HCT116 (cell line): Measurements from ENCODE around the gene RANBP6. TPM values are rescaled to one million over a fixed set of nuclear protein-coding genes. Genes with fewer than 3 reads are reported as not detected.

Experiments used
- ATAC-seq: fragments of 200-7000 bp; cut with Tn5 transposase; 2 replicates; pipeline ENCODE4 v1.9.1; 2020; ENCODE audit warnings: mild to moderate bottlenecking, moderate library complexity
- BruUV-seq: library from RNA; stranded (reverse); fragments of 400-500 nt; replicated peaks from 2 replicates; lab custom pipeline; 2021; lab: Mats Ljungman, UMichigan
- CTCF ChIA-PET: fragments of 300-600 bp; sonication (Branson Sonifier 250); formaldehyde crosslinking; loops from one replicate; lab custom pipeline; 2021; ENCODE audit warnings: antibody characterized with exemption; lab: Charles Lee
- POLR2A ChIA-PET: fragments of 300-600, 350-600 bp; sonication (Branson Sonifier 250); formaldehyde crosslinking; loops from one replicate; lab custom pipeline; 2021; ENCODE audit warnings: antibody characterized with exemption; lab: Charles Lee
- RAD21 ChIA-PET, 2 experiments: fragments of 300-600 bp; sonication (Branson Sonifier 250); formaldehyde crosslinking; loops; one replicate each; lab custom pipeline; 2023; ENCODE audit warnings: low total read pairs in 2 of 2; ENCODE audit not compliant: uncharacterized antibody in 2 of 2, unreplicated experiment in 2 of 2, low non-redundant PET in 1 of 2; lab: Charles Lee
- DNase-seq: peaks from one replicate; pipeline ENCODE4 v3.0.0-alpha.2; 2010; ENCODE audit warnings: low read depth, low spot score
- H2AFZ ChIP-seq: fragments of 200-600 bp; shearing (Covaris generic), sonication (generic); 2 replicates; pipeline ENCODE4 v1.6.1; 2017; ENCODE audit warnings: low read depth, mixed run types, mixed read lengths, antibody characterized with exemption, low read length; ENCODE audit not compliant: poor library complexity, severe bottlenecking
- H3K27ac ChIP-seq: 2 replicates; pipeline ENCODE4 v1.5.1; 2012; ENCODE audit warnings: low read depth, low read length
- H3K27me3 ChIP-seq: fragments of 200-600 bp; sonication (generic); 2 replicates; pipeline ENCODE4 v1.6.1; 2016; ENCODE audit warnings: mixed run types, low read length, mixed read lengths; ENCODE audit not compliant: insufficient read depth
- H3K36me3 ChIP-seq, 2 experiments: fragments of 200-500 bp in 1 of 2; fragments of 200-600 bp in 1 of 2; sonication (Bioruptor generic) in 1 of 2; sonication (generic) in 1 of 2; 2 replicates each; pipeline versions ENCODE4 v1.5.1 to v1.6.1; 2014 to 2016; ENCODE audit warnings: low read length in 2 of 2, inconsistent platforms in 1 of 2, mixed read lengths in 1 of 2, mixed run types in 1 of 2; ENCODE audit not compliant: insufficient read depth in 2 of 2, control insufficient read depth in 1 of 2
- H3K4me1 ChIP-seq, 2 experiments: fragments of 200-600 bp in 1 of 2; sonication (generic) in 1 of 2; 2 replicates each; pipeline versions ENCODE4 v1.5.1 to v1.6.1; 2012 to 2017; ENCODE audit warnings: low read length in 2 of 2, inconsistent platforms in 1 of 2, mild to moderate bottlenecking in 1 of 2, mixed read lengths in 1 of 2, mixed run types in 1 of 2, moderate library complexity in 1 of 2; ENCODE audit not compliant: insufficient read depth in 2 of 2, control insufficient read depth in 1 of 2
- H3K4me2 ChIP-seq: fragments of 200-600 bp; sonication (generic); 2 replicates; pipeline ENCODE4 v1.6.1; 2017; ENCODE audit warnings: mixed run types, low read length, mixed read lengths
- H3K4me3 ChIP-seq, 2 experiments: fragments of 200-600 bp in 1 of 2; sonication (generic) in 1 of 2; replicated peaks in 1 of 2; 2 replicates each; pipeline ENCODE4 v1.5.1; 2011 to 2016; ENCODE audit warnings: low read length in 2 of 2, control low read depth in 1 of 2, low read depth in 1 of 2, mild to moderate bottlenecking in 1 of 2, mixed read lengths in 1 of 2, mixed run types in 1 of 2
- H3K79me2 ChIP-seq: fragments of 200-600 bp; sonication (generic); 2 replicates; pipeline ENCODE4 v1.6.1; 2017; ENCODE audit warnings: mild to moderate bottlenecking, mixed run types, low read length, moderate library complexity, mixed read lengths; ENCODE audit not compliant: insufficient read depth
- H3K9ac ChIP-seq: fragments of 200-600 bp; sonication (generic); 2 replicates; pipeline ENCODE4 v1.6.1; 2016; ENCODE audit warnings: low read length, mixed read lengths
- H3K9me2 ChIP-seq: fragments of 200-600 bp; sonication (generic), shearing (Covaris generic); 2 replicates; pipeline ENCODE4 v1.6.1; 2017; ENCODE audit warnings: mixed run types, mild to moderate bottlenecking, moderate library complexity; ENCODE audit not compliant: insufficient read depth
- H3K9me3 ChIP-seq, 2 experiments: fragments of 200-500 bp in 1 of 2; fragments of 200-600 bp in 1 of 2; sonication (Bioruptor generic) in 1 of 2; sonication (generic) in 1 of 2; 2 replicates each; pipeline ENCODE4 v1.6.1; 2014 to 2017; ENCODE audit warnings: low read length in 2 of 2, mixed read lengths in 2 of 2, inconsistent platforms in 1 of 2, low read depth in 1 of 2, mild to moderate bottlenecking in 1 of 2, mixed run types in 1 of 2, moderate library complexity in 1 of 2; ENCODE audit not compliant: control insufficient read depth in 1 of 2, insufficient read depth in 1 of 2
- H4K20me1 ChIP-seq: fragments of 200-600 bp; sonication (generic), shearing (Covaris generic); 2 replicates; pipeline ENCODE4 v1.6.1; 2017; ENCODE audit warnings: mixed run types, mild to moderate bottlenecking, moderate library complexity; ENCODE audit not compliant: insufficient read depth
- ATF3 ChIP-seq: IDR thresholded peaks from 2 replicates; pipeline ENCODE4 v1.6.1; 2012
- CBX3 ChIP-seq: IDR thresholded peaks from 2 replicates; pipeline ENCODE4 v1.6.1; 2012; ENCODE audit warnings: low read depth
- CEBPB ChIP-seq: IDR thresholded peaks from 2 replicates; pipeline ENCODE4 v1.6.1; 2012; ENCODE audit warnings: low read depth
- CTCF ChIP-seq, 3 experiments: fragments of 200-600 bp in 1 of 3; sonication (generic) in 1 of 3; IDR thresholded peaks in 2 of 3; conservative IDR thresholded peaks in 1 of 3; 2 replicates each; pipeline ENCODE4 v1.5.1; 2012 to 2017; ENCODE audit warnings: low read depth in 2 of 3, low read length in 2 of 3, antibody characterized with exemption in 1 of 3, borderline replicate concordance in 1 of 3, control low read depth in 1 of 3, mild to moderate bottlenecking in 1 of 3, mixed read lengths in 1 of 3, mixed run types in 1 of 3, moderate library complexity in 1 of 3; ENCODE audit not compliant: insufficient read depth in 1 of 3
- EGR1 ChIP-seq: IDR thresholded peaks from 2 replicates; pipeline ENCODE4 v1.6.1; 2012; ENCODE audit warnings: low read depth
- ELF1 ChIP-seq: IDR thresholded peaks from 2 replicates; pipeline ENCODE4 v1.6.1; 2012; ENCODE audit warnings: low read depth, borderline replicate concordance
- EZH2 ChIP-seq: fragments of 200-600 bp; sonication (generic); IDR thresholded peaks from 2 replicates; pipeline ENCODE4 v1.6.1; 2017; ENCODE audit warnings: antibody characterized with exemption, mixed run types
- FOSL1 ChIP-seq: IDR thresholded peaks from 2 replicates; pipeline ENCODE4 v1.6.1; 2012; ENCODE audit warnings: low read depth
- JUND ChIP-seq: IDR thresholded peaks from 2 replicates; pipeline ENCODE4 v1.6.1; 2012
- POLR2A ChIP-seq: IDR thresholded peaks from 2 replicates; pipeline ENCODE4 v1.7.0; 2011; ENCODE audit warnings: borderline replicate concordance; ENCODE audit not compliant: insufficient read depth, insufficient read length; ENCODE audit errors: extremely low read depth
- POLR2AphosphoS5 ChIP-seq: IDR thresholded peaks from 2 replicates; pipeline ENCODE4 v1.6.1; 2011; ENCODE audit warnings: mild to moderate bottlenecking, low read depth, low read length, moderate library complexity
- RAD21 ChIP-seq: IDR thresholded peaks from 2 replicates; pipeline ENCODE4 v1.6.1; 2012; ENCODE audit warnings: low read depth, mild to moderate bottlenecking
- SIN3A ChIP-seq: IDR thresholded peaks from 2 replicates; pipeline ENCODE4 v1.6.1; 2012; ENCODE audit warnings: low read depth
- SRF ChIP-seq: IDR thresholded peaks from 2 replicates; pipeline ENCODE4 v1.6.1; 2012; ENCODE audit warnings: low read depth
- TCF7L2 ChIP-seq: IDR thresholded peaks from 2 replicates; pipeline ENCODE4 v1.7.0; 2011; ENCODE audit warnings: borderline replicate concordance, inconsistent platforms; ENCODE audit not compliant: insufficient read depth, insufficient read length; ENCODE audit errors: extremely low read depth
- YY1 ChIP-seq: IDR thresholded peaks from 2 replicates; pipeline ENCODE4 v1.6.1; 2011; ENCODE audit warnings: low read length, low read depth, moderate library complexity, mild to moderate bottlenecking; ENCODE audit not compliant: insufficient replicate concordance; ENCODE audit errors: extremely low read depth
- ZFX ChIP-seq: fragments of 450-650 bp; IDR thresholded peaks from 2 replicates; pipeline ENCODE4 v1.6.1; 2017
- ZNF274 ChIP-seq: fragments of 200-500 bp; sonication (Bioruptor generic); IDR thresholded peaks from 2 replicates; pipeline ENCODE4 v1.6.1; 2014; ENCODE audit warnings: mild to moderate bottlenecking, low read depth, low read length, inconsistent platforms
- intact Hi-C: fragments of 100-400 bp; cut with micrococcal nuclease; formaldehyde crosslinking; loops from 2 replicates; pipeline ENCODE4 v1.10.0; 2022
- total RNA-seq: library from RNA; stranded (reverse); gene quantifications from one replicate; pipeline ENCODE4 v1.2.1, GENCODE V29; 2021; ENCODE audit not compliant: unreplicated experiment
- TF ChIP-seq, protein P1 (sequence below): IDR thresholded peaks from 2 replicates; pipeline ENCODE4 v1.6.1; 2012; ENCODE audit warnings: low read depth
- TF ChIP-seq, protein P2 (sequence below): IDR thresholded peaks from 2 replicates; pipeline ENCODE4 v1.6.1; 2011; ENCODE audit warnings: mild to moderate bottlenecking, low read length, moderate library complexity; ENCODE audit not compliant: insufficient replicate concordance; ENCODE audit errors: extremely low read depth

RANBP6 gene
- total RNA-seq, 1 experiment from 2014 or later = 12.7 TPM

DNA sequence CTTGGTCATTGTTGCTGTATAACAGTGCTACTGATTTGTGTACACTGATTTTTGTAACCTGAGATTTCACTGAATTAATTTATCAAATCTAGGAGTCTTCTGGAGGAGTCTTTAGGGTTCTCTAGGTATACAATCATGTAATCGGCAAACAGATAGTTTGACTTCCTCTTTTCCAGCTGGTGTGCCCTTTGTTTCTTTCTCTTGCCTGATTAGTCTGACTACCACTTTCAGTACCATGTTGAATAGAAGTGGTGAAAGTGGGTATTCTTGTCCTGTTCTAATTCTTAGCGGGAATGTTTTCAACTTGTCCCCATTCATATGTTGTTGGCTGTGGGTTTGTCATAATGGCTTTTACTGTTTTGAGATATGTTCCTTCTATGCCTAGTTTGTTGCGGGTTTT, 24.7 kb upstream of the RANBP6 start:
- Histone ChIP-seq H3K36me3 (no peaks in the 10 kb centered on the region), H4K20me1 (no peaks in the 10 kb centered on the region), H3K9ac (no peak overlapping the region), H3K9me3 (no peaks in the 10 kb centered on the region), H3K4me2 (no peak overlapping the region), H3K9me2 (no peaks in the 10 kb centered on the region), H3K79me2 (no peaks in the 10 kb centered on the region), H2AFZ (no peak overlapping the region), H3K27me3 (no peaks in the 10 kb centered on the region), H3K4me3 (no peak overlapping the region), H3K4me1 (no peaks in the 10 kb centered on the region), H3K27ac (no peak overlapping the region)
- ChIA-PET CTCF (no interaction called here), POLR2A (no interaction called here), RAD21 (no interaction called here)
- ATAC-seq (no peak), DNase-seq (no peak)
- intact Hi-C loops = no loop called here
- TF ChIP-seq ELF1 (no peak), CBX3 (no peak), POLR2A (no peak), FOSL1 (no peak), TCF7L2 (no peak), CEBPB (no peak), ATF3 (no peak), ZFX (no peak), YY1 (no peak), RAD21 (no peak), JUND (no peak), EGR1 (no peak), CTCF (IDR thresholded peaks at IDR 0.05 in 2 of 3, conservative IDR thresholded peaks at IDR 0.05 in 1 of 3; ENCODE audit: borderline replicate concordance in 1 of 3, insufficient read depth in 1 of 3, low read depth in 2 of 3, low read length in 2 of 3) (no peak), SIN3A (no peak), EZH2 (no peak), POLR2AphosphoS5 (no peak), SRF (no peak), ZNF274 (no peak)
- TF ChIP-seq, protein P1, sequence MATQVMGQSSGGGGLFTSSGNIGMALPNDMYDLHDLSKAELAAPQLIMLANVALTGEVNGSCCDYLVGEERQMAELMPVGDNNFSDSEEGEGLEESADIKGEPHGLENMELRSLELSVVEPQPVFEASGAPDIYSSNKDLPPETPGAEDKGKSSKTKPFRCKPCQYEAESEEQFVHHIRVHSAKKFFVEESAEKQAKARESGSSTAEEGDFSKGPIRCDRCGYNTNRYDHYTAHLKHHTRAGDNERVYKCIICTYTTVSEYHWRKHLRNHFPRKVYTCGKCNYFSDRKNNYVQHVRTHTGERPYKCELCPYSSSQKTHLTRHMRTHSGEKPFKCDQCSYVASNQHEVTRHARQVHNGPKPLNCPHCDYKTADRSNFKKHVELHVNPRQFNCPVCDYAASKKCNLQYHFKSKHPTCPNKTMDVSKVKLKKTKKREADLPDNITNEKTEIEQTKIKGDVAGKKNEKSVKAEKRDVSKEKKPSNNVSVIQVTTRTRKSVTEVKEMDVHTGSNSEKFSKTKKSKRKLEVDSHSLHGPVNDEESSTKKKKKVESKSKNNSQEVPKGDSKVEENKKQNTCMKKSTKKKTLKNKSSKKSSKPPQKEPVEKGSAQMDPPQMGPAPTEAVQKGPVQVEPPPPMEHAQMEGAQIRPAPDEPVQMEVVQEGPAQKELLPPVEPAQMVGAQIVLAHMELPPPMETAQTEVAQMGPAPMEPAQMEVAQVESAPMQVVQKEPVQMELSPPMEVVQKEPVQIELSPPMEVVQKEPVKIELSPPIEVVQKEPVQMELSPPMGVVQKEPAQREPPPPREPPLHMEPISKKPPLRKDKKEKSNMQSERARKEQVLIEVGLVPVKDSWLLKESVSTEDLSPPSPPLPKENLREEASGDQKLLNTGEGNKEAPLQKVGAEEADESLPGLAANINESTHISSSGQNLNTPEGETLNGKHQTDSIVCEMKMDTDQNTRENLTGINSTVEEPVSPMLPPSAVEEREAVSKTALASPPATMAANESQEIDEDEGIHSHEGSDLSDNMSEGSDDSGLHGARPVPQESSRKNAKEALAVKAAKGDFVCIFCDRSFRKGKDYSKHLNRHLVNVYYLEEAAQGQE = no peak
- TF ChIP-seq, protein P2, sequence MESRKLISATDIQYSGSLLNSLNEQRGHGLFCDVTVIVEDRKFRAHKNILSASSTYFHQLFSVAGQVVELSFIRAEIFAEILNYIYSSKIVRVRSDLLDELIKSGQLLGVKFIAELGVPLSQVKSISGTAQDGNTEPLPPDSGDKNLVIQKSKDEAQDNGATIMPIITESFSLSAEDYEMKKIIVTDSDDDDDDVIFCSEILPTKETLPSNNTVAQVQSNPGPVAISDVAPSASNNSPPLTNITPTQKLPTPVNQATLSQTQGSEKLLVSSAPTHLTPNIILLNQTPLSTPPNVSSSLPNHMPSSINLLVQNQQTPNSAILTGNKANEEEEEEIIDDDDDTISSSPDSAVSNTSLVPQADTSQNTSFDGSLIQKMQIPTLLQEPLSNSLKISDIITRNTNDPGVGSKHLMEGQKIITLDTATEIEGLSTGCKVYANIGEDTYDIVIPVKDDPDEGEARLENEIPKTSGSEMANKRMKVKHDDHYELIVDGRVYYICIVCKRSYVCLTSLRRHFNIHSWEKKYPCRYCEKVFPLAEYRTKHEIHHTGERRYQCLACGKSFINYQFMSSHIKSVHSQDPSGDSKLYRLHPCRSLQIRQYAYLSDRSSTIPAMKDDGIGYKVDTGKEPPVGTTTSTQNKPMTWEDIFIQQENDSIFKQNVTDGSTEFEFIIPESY = no peak
- no TSS peak for BruUV-seq
